ENCODE measurements around the gene NMNAT3.
"Not testable (repeated sequence)": the region's sequence is repeated elsewhere in the genome, so short reads cannot be mapped to it uniquely, and the experiment has no call there.

- not testable (repeated sequence) for TF ChIP-seq CTCF, POLR2A (IDR thresholded peaks at IDR 0.05)
Observed at GRCh38 chr3:139591186-139591585, 86.6 kb downstream of the NMNAT3 start.

Data from thyroid gland (tissue), 4 donors.